Fibroblast of the conjunctiva (primary cell): ENCODE measurements around the gene CBX8.
A peak's percentile ranks its signal among the peaks of the same experiment; 100 is the strongest.

Experiments
- DNase-seq: peaks from one replicate; pipeline ENCODE4 v3.0.0-alpha.2; 2010; ENCODE audit warnings: low read depth

Gene CBX8

GRCh38 chr17:79750650-79751545 is 46.0 kb downstream of the CBX8 start:
- no peak for DNase-seq

GRCh38 chr17:79749958-79750357 is 46.9 kb downstream of the CBX8 start:
- DNase-seq: no peak

- DNase-seq: peak; percentile 23
Observed at GRCh38 chr17:79749156-79749815, 47.6 kb downstream of the CBX8 start.

GRCh38 chr17:79748295-79749099 is 48.4 kb downstream of the CBX8 start:
- no peak for DNase-seq

GRCh38 chr17:79747508-79748294 is 49.2 kb downstream of the CBX8 start:
- no peak for DNase-seq

GRCh38 chr17:79746889-79747507 is 49.9 kb downstream of the CBX8 start:
- DNase-seq: no peak

- no peak for DNase-seq
Observed at GRCh38 chr17:79745641-79746105, 51.2 kb downstream of the CBX8 start.

GRCh38 chr17:79743614-79744013 is 53.3 kb downstream of the CBX8 start:
- DNase-seq: no peak

- no peak for DNase-seq
Observed at GRCh38 chr17:79742951-79743476, 53.9 kb downstream of the CBX8 start.

GRCh38 chr17:79742589-79742918 is 54.3 kb downstream of the CBX8 start:
- DNase-seq: no peak
